Activated CD8-positive, alpha-beta memory T cell treated with anti-CD3 and anti-CD28 coated beads, Interleukin-2, amount 50 U/mL, for 24 hours (primary cell): ENCODE measurements around the gene SECISBP2L.
"Not testable (repeated sequence)": the region's sequence is repeated elsewhere in the genome, so short reads cannot be mapped to it uniquely, and the experiment has no call there.

Experiments
- DNase-seq: peaks from one replicate; pipeline ENCODE4 v3.0.0-alpha.2; 2020; ENCODE audit errors: extremely low read depth

Gene SECISBP2L

GRCh38 chr15:48992545-48992944 lies 53.7 kb downstream of the SECISBP2L start:
- DNase-seq = no peak

GRCh38 chr15:48992096-48992495 lies 54.1 kb downstream of the SECISBP2L start:
- DNase-seq = no peak

- no peak for DNase-seq
Observed at GRCh38 chr15:48989170-48989569, 57.1 kb downstream of the SECISBP2L start.

- no peak for DNase-seq
Observed at GRCh38 chr15:48987142-48987541, 59.1 kb downstream of the SECISBP2L start.

- no peak for DNase-seq
Observed at GRCh38 chr15:48986240-48986639, 60.0 kb downstream of the SECISBP2L start.

GRCh38 chr15:48985516-48985915 lies 60.7 kb downstream of the SECISBP2L start:
- no peak for DNase-seq

- DNase-seq = no peak
Observed at GRCh38 chr15:48984811-48985352, 61.4 kb downstream of the SECISBP2L start.

- DNase-seq = no peak
Observed at GRCh38 chr15:48984021-48984710, 62.1 kb downstream of the SECISBP2L start.

- no peak for DNase-seq
Observed at GRCh38 chr15:48983300-48983699, 62.9 kb downstream of the SECISBP2L start.

GRCh38 chr15:48981941-48982340 lies 64.3 kb downstream of the SECISBP2L start:
- no peak for DNase-seq

GRCh38 chr15:48978638-48979037 lies 67.6 kb downstream of the SECISBP2L start:
- no peak for DNase-seq

GRCh38 chr15:48976444-48977088 lies 69.7 kb downstream of the SECISBP2L start:
- no peak for DNase-seq

GRCh38 chr15:48975472-48976419 lies 70.5 kb downstream of the SECISBP2L start:
- DNase-seq = peak; percentile 41

- DNase-seq = no peak
Observed at GRCh38 chr15:48974882-48975281, 71.4 kb downstream of the SECISBP2L start.

GRCh38 chr15:48972750-48973503 lies 73.3 kb downstream of the SECISBP2L start:
- DNase-seq = no peak

- not testable (repeated sequence) for DNase-seq
Observed at GRCh38 chr15:48970926-48971325, 75.3 kb downstream of the SECISBP2L start.

- DNase-seq = no peak
Observed at GRCh38 chr15:48968066-48968465, 78.2 kb downstream of the SECISBP2L start.

GRCh38 chr15:48967336-48967735 lies 78.9 kb downstream of the SECISBP2L start:
- no peak for DNase-seq

- no peak for DNase-seq
Observed at GRCh38 chr15:48966595-48967301, 79.5 kb downstream of the SECISBP2L start.

- no peak for DNase-seq
Observed at GRCh38 chr15:48965972-48966371, 80.3 kb downstream of the SECISBP2L start.

- no peak for DNase-seq
Observed at GRCh38 chr15:48964898-48965297, 81.3 kb downstream of the SECISBP2L start.
